C1 segment of cervical spinal cord (tissue), 14 donors: ENCODE results near the gene IRF2.

Experiments used
- DNase-seq, 14 donors: peaks; one replicate each; lab custom pipeline; 2025; lab: John Stamatoyannopoulos, UW

The IRF2 gene

GRCh38 chr4:184474263-184475095 is at the start of gene IRF2:
IRF2 (minus strand) TSS chr4:184474550; CDS start chr4:184429064, 45,486 bp downstream.
- DNase-seq = peak; percentile 71 to 97 (median 90)

- no peak for DNase-seq
Observed at GRCh38 chr4:184515606-184516005, 41.3 kb upstream of the IRF2 start.

- DNase-seq = peak in 11 of 14 donors; percentile 21 to 71 (median 50)
Observed at GRCh38 chr4:184514121-184514988, 40.0 kb upstream of the IRF2 start.

GRCh38 chr4:184513802-184514120 is 39.4 kb upstream of the IRF2 start:
- DNase-seq = no peak

- no peak for DNase-seq
Observed at GRCh38 chr4:184511156-184511555, 36.8 kb upstream of the IRF2 start.

GRCh38 chr4:184510401-184510800 is 36.1 kb upstream of the IRF2 start:
- no peak for DNase-seq

GRCh38 chr4:184506527-184507121 is 32.3 kb upstream of the IRF2 start:
- peak in 3 of 14 donors; percentile 18 to 45 (median 19) for DNase-seq

GRCh38 chr4:184504385-184504784 is 30.0 kb upstream of the IRF2 start:
- no peak for DNase-seq

- peak in 1 of 14 donors; percentile 72 for DNase-seq
Observed at GRCh38 chr4:184503869-184504300, 29.5 kb upstream of the IRF2 start.

- DNase-seq = peak in 2 of 14 donors; percentile 8 to 25
Observed at GRCh38 chr4:184500748-184501589, 26.6 kb upstream of the IRF2 start.

GRCh38 chr4:184499996-184500395 is 25.6 kb upstream of the IRF2 start:
- DNase-seq = no peak

- no peak for DNase-seq
Observed at GRCh38 chr4:184498598-184498997, 24.2 kb upstream of the IRF2 start.

GRCh38 chr4:184489771-184490170 is 15.4 kb upstream of the IRF2 start:
- no peak for DNase-seq

GRCh38 chr4:184487503-184487902 is 13.2 kb upstream of the IRF2 start:
- no peak for DNase-seq

- DNase-seq = no peak
Observed at GRCh38 chr4:184485279-184485678, 10.9 kb upstream of the IRF2 start.

- no peak for DNase-seq
Observed at GRCh38 chr4:184481544-184481943, 7.2 kb upstream of the IRF2 start.

- no peak for DNase-seq
Observed at GRCh38 chr4:184479516-184479950, 5.2 kb upstream of the IRF2 start.

- peak in 12 of 14 donors; percentile 25 to 79 (median 63) for DNase-seq
Observed at GRCh38 chr4:184477201-184477999, 3.0 kb upstream of the IRF2 start.

GRCh38 chr4:184476695-184477094 is 2.3 kb upstream of the IRF2 start:
- DNase-seq = peak in 5 of 14 donors; percentile 24 to 67 (median 63)

GRCh38 chr4:184475498-184475897 is 1.1 kb upstream of the IRF2 start:
- DNase-seq = no peak
